CD4-positive, alpha-beta T cell (primary cell): ENCODE results near the gene HDAC7. TPM values are rescaled to one million over a fixed set of nuclear protein-coding genes. Genes with fewer than 3 reads are reported as not detected.

Experiments
- ATAC-seq: fragments of 200-7000 bp; cut with Tn5 transposase; one replicate; pipeline ENCODE4 v1.10.0; 2022; ENCODE audit warnings: mild to moderate bottlenecking; ENCODE audit not compliant: poor library complexity
- CTCF ChIA-PET: fragments of 350-600 bp; sonication (Branson Sonifier 250); formaldehyde crosslinking; loops from one replicate; lab custom pipeline; 2021; ENCODE audit warnings: antibody characterized with exemption, inconsistent platforms; lab: Charles Lee
- POLR2A ChIA-PET: fragments of 350-600 bp; sonication (Branson Sonifier 250); formaldehyde crosslinking; loops from one replicate; lab custom pipeline; 2021; ENCODE audit warnings: antibody characterized with exemption, inconsistent platforms; lab: Charles Lee
- DNase-seq, 14 experiments: peaks; one replicate each; pipeline ENCODE4 v3.0.0-alpha.2; 2013 to 2020; ENCODE audit warnings: mixed read lengths in 2 of 14
- H3K27ac ChIP-seq, 2 donors: one replicate each; pipeline versions ENCODE4 v1.5.1 to v1.7.0; 2013; ENCODE audit warnings: low read length in 2 of 2, low read depth in 1 of 2, mild to moderate bottlenecking in 1 of 2
- H3K27me3 ChIP-seq, 2 experiments: 1 replicate in 1 of 2; 2 replicates in 1 of 2; pipeline versions ENCODE4 v1.6.1 to v1.7.0; 2013; ENCODE audit warnings: low read length in 2 of 2, control low read depth in 1 of 2, mild to moderate bottlenecking in 1 of 2, moderate library complexity in 1 of 2; ENCODE audit not compliant: insufficient read depth in 2 of 2, control insufficient read depth in 1 of 2
- H3K36me3 ChIP-seq: one replicate; pipeline ENCODE4 v1.6.1; 2013; ENCODE audit warnings: low read length, control low read depth; ENCODE audit not compliant: insufficient read depth
- H3K4me1 ChIP-seq: one replicate; pipeline ENCODE4 v1.6.1; 2013; ENCODE audit warnings: low read length, control low read depth; ENCODE audit not compliant: insufficient read depth
- H3K4me3 ChIP-seq: one replicate; pipeline ENCODE4 v1.5.1; 2013; ENCODE audit warnings: mild to moderate bottlenecking, low read length, moderate library complexity
- H3K9me3 ChIP-seq, 2 experiments: 1 replicate in 1 of 2; 2 replicates in 1 of 2; pipeline versions ENCODE4 v1.6.1 to v1.7.0; 2013; ENCODE audit warnings: low read length in 2 of 2, mild to moderate bottlenecking in 2 of 2, control low read depth in 1 of 2, moderate library complexity in 1 of 2; ENCODE audit not compliant: control insufficient read depth in 1 of 2, insufficient read depth in 1 of 2
- H3K27ac Mint-ChIP-seq: one replicate; pipeline ENCODE4 v1.8.0; 2020; ENCODE audit warnings: mixed read lengths
- H3K27me3 Mint-ChIP-seq: one replicate; pipeline ENCODE4 v1.8.0; 2021; ENCODE audit warnings: mixed read lengths
- H3K36me3 Mint-ChIP-seq: one replicate; pipeline ENCODE4 v1.8.0; 2021; ENCODE audit warnings: low read depth, mixed read lengths
- H3K4me1 Mint-ChIP-seq: one replicate; pipeline ENCODE4 v1.8.0; 2021; ENCODE audit warnings: low read depth, mixed read lengths
- H3K4me3 Mint-ChIP-seq: one replicate; pipeline ENCODE4 v1.8.0; 2020; ENCODE audit warnings: mild to moderate bottlenecking, mixed read lengths
- H3K9me3 Mint-ChIP-seq: one replicate; pipeline ENCODE4 v1.8.0; 2020; ENCODE audit warnings: mixed read lengths
- CTCF ChIP-seq: fragments of 200-600 bp; IDR thresholded peaks from one replicate; pipeline ENCODE4 v1.8.0; 2022; ENCODE audit warnings: antibody characterized with exemption, mild to moderate bottlenecking
- intact Hi-C, 2 experiments: fragments of 100-400 bp; cut with DNase I in 1 of 2; cut with micrococcal nuclease in 1 of 2; formaldehyde crosslinking; loops; one replicate each; pipeline versions ENCODE4 v1.15.1 to v1.9.0; 2023 to 2025; cut with DNase I, micrococcal nuclease
- total RNA-seq, 174 experiments: library from RNA in 2 of 174; stranded (reverse) in 2 of 174; gene quantifications; one replicate each; pipeline ENCODE4 v1.2.3 and lab custom pipeline; 2021 to 2026

The HDAC7 gene
- total RNA-seq, 2 experiments from 2014 or later, result 116 to 122 TPM

- peaks cover 99% of the 10 kb centered on the region for H3K4me1 Mint-ChIP-seq
- CTCF ChIA-PET, result interaction anchor here (1.3 to 5.3 kb wide), 3 partner anchors 13 to 33 kb away, joined by 4 to 45 read pairs (median 6); no protein-coding TSS in a partner anchor
- H3K4me3 Mint-ChIP-seq, result peak overlapping the region; percentile 17
- H3K27ac Mint-ChIP-seq, result peak overlapping the region; percentile 96
- H3K4me1 ChIP-seq, result peaks cover 100% of the 10 kb centered on the region
- intact Hi-C loops, result loop anchor here in 1 of 2 experiments (2.0 kb wide), 1 partner anchor 31 kb away; no protein-coding TSS in a partner anchor
- ATAC-seq (no peak), DNase-seq (no peak)
- peak overlapping the region; percentile 36 to 39 for H3K27ac ChIP-seq
- H3K27me3 Mint-ChIP-seq, result no peaks in the 10 kb centered on the region
- H3K27me3 ChIP-seq, result no peaks in the 10 kb centered on the region
- no peak overlapping the region for H3K4me3 ChIP-seq
- TF ChIP-seq CTCF, result no peak
- H3K36me3 Mint-ChIP-seq, result peaks cover 41% of the 10 kb centered on the region
- POLR2A ChIA-PET, result interaction anchor here (2.1 to 6.7 kb wide), 2 partner anchors 8 to 14 kb away, joined by 14 to 110 read pairs; partner anchors contain the start of gene HDAC7
- no peaks in the 10 kb centered on the region for H3K9me3 Mint-ChIP-seq
- H3K36me3 ChIP-seq, result peaks cover 40% of the 10 kb centered on the region
- no peaks in the 10 kb centered on the region for H3K9me3 ChIP-seq
These were observed 14.3 kb downstream of the HDAC7 start for GRCh38 chr12:47805417-47805816.

GRCh38 chr12:47804171-47804570 is 15.5 kb downstream of the HDAC7 start:
- Histone ChIP-seq H3K4me1 (peaks cover 100% of the 10 kb centered on the region), H3K27me3 (no peaks in the 10 kb centered on the region), H3K9me3 (no peaks in the 10 kb centered on the region), H3K27ac (peak overlapping the region in 1 of 2 donors; percentile 3), H3K36me3 (peaks cover 53% of the 10 kb centered on the region), H3K4me3 (no peak overlapping the region)
- ATAC-seq, result no peak
- CTCF ChIA-PET, result interaction anchor here (0.7 to 5.3 kb wide), 6 partner anchors 9 to 407 kb away, joined by 3 to 45 read pairs (median 3); partner anchors contain the start of gene HDAC7
- no peak for DNase-seq
- H3K4me1 Mint-ChIP-seq, result peaks cover 95% of the 10 kb centered on the region
- intact Hi-C loops, result loop anchor here in 1 of 2 experiments (2.0 kb wide), 1 partner anchor 33 kb away; no protein-coding TSS in a partner anchor
- peak overlapping the region; percentile 96 for H3K27ac Mint-ChIP-seq
- H3K36me3 Mint-ChIP-seq, result peaks cover 49% of the 10 kb centered on the region
- H3K4me3 Mint-ChIP-seq, result peak overlapping the region; percentile 75
- no peak for TF ChIP-seq CTCF
- POLR2A ChIA-PET, result interaction anchor here (1.2 to 2.1 kb wide), 2 partner anchors 9 to 26 kb away, joined by 4 to 14 read pairs; no protein-coding TSS in a partner anchor
- no peaks in the 10 kb centered on the region for H3K9me3 Mint-ChIP-seq
- no peaks in the 10 kb centered on the region for H3K27me3 Mint-ChIP-seq

GRCh38 chr12:47803191-47803875 is 16.4 kb downstream of the HDAC7 start:
- H3K4me3 Mint-ChIP-seq, result peak overlapping the region; percentile 75

More at GRCh38 chr12:47803191-47803875, 16.4 kb downstream of the HDAC7 start:
- CTCF ChIA-PET, result interaction anchor here (1.0 to 7.3 kb wide), 3 partner anchors 15 to 59 kb away, joined by 3 to 65 read pairs (median 16); partner anchors contain the start of gene HDAC7
- Mint-ChIP-seq H3K27me3 (no peaks in the 10 kb centered on the region), H3K9me3 (no peaks in the 10 kb centered on the region), H3K4me1 (peaks cover 88% of the 10 kb centered on the region), H3K27ac (peak overlapping the region; percentile 96), H3K36me3 (peaks cover 58% of the 10 kb centered on the region)
- H3K27me3 ChIP-seq, result no peaks in the 10 kb centered on the region
- H3K4me3 ChIP-seq, result no peak overlapping the region
- no peaks in the 10 kb centered on the region for H3K9me3 ChIP-seq
- intact Hi-C loops, result no loop called here
- POLR2A ChIA-PET, result interaction anchor here (1.2 to 2.1 kb wide), 3 partner anchors 10 to 27 kb away, joined by 4 to 14 read pairs (median 12); no protein-coding TSS in a partner anchor
- no peak for TF ChIP-seq CTCF
- peaks cover 100% of the 10 kb centered on the region for H3K4me1 ChIP-seq
- peak overlapping the region; percentile 18 to 23 for H3K27ac ChIP-seq
- DNase-seq (no peak), ATAC-seq (no peak)
- peaks cover 61% of the 10 kb centered on the region for H3K36me3 ChIP-seq
